Astrocyte (in vitro differentiated cells and primary cell): ENCODE data around the gene NUDT16L1. TPM values are rescaled to one million over a fixed set of nuclear protein-coding genes. Genes with fewer than 3 reads are reported as not detected.

ENCODE experiments used
- DNase-seq: peaks from one replicate; pipeline ENCODE4 v3.0.0-alpha.2; 2010; ENCODE audit warnings: low read depth
- FAIRE-seq: peaks from 2 replicates; lab custom pipeline; 2011; peaks lifted over from hg19 to GRCh38; lab: Jason Lieb, UNC
- H2AFZ ChIP-seq: 2 replicates; pipeline ENCODE4 v1.6.0; 2012; ENCODE audit warnings: low read depth, low read length, inconsistent platforms
- H3K27ac ChIP-seq: 2 replicates; pipeline ENCODE4 v1.5.1; 2011; ENCODE audit warnings: low read depth, low read length, inconsistent platforms
- H3K27me3 ChIP-seq: 2 replicates; pipeline ENCODE4 v1.6.0; 2011; ENCODE audit warnings: low read length, inconsistent platforms; ENCODE audit not compliant: insufficient read depth
- H3K36me3 ChIP-seq: 2 replicates; pipeline ENCODE4 v1.5.1; 2011; ENCODE audit warnings: low read length, inconsistent platforms; ENCODE audit not compliant: insufficient read depth
- H3K4me1 ChIP-seq: 2 replicates; pipeline ENCODE4 v1.5.1; 2011; ENCODE audit warnings: low read length, inconsistent platforms; ENCODE audit not compliant: insufficient read depth
- H3K4me2 ChIP-seq: 2 replicates; pipeline ENCODE4 v1.6.0; 2012; ENCODE audit warnings: low read length, inconsistent platforms
- H3K4me3 ChIP-seq: 2 replicates; pipeline ENCODE4 v1.5.1; 2011; ENCODE audit warnings: low read depth, mild to moderate bottlenecking, low read length, inconsistent platforms; ENCODE audit not compliant: insufficient read depth
- H3K79me2 ChIP-seq: 2 replicates; pipeline ENCODE4 v1.6.0; 2012; ENCODE audit warnings: mild to moderate bottlenecking, low read length, inconsistent platforms; ENCODE audit not compliant: insufficient read depth
- H3K9ac ChIP-seq: 2 replicates; pipeline ENCODE4 v1.6.0; 2012; ENCODE audit warnings: mild to moderate bottlenecking, low read length, inconsistent platforms
- H3K9me3 ChIP-seq: 2 replicates; pipeline ENCODE4 v1.5.1; 2012; ENCODE audit warnings: low read depth, mild to moderate bottlenecking, low read length, inconsistent platforms; ENCODE audit not compliant: insufficient read depth
- H4K20me1 ChIP-seq: 2 replicates; pipeline ENCODE4 v1.6.0; 2012; ENCODE audit warnings: low read length, inconsistent platforms; ENCODE audit not compliant: insufficient read depth
- H3K27ac Mint-ChIP-seq: one replicate; pipeline ENCODE4 v1.8.0; 2021; ENCODE audit warnings: mild to moderate bottlenecking, mixed read lengths; ENCODE audit not compliant: unreplicated experiment
- H3K27me3 Mint-ChIP-seq: one replicate; pipeline ENCODE4 v1.8.0; 2021; ENCODE audit warnings: low read depth, mixed read lengths; ENCODE audit not compliant: unreplicated experiment
- H3K36me3 Mint-ChIP-seq: one replicate; pipeline ENCODE4 v1.8.0; 2021; ENCODE audit warnings: low read depth, mixed read lengths; ENCODE audit not compliant: unreplicated experiment
- H3K4me1 Mint-ChIP-seq: one replicate; pipeline ENCODE4 v1.8.0; 2021; ENCODE audit warnings: low read depth, mixed read lengths; ENCODE audit not compliant: unreplicated experiment
- H3K4me3 Mint-ChIP-seq: one replicate; pipeline ENCODE4 v1.8.0; 2021; ENCODE audit warnings: mild to moderate bottlenecking, moderate library complexity, mixed read lengths; ENCODE audit not compliant: unreplicated experiment
- H3K9me3 Mint-ChIP-seq: one replicate; pipeline ENCODE4 v1.8.0; 2021; ENCODE audit warnings: mild to moderate bottlenecking, mixed read lengths; ENCODE audit not compliant: unreplicated experiment
- EZH2 ChIP-seq: IDR thresholded peaks from 2 replicates; pipeline ENCODE4 v1.6.1; 2012; ENCODE audit warnings: mild to moderate bottlenecking, low read length, inconsistent platforms; ENCODE audit not compliant: insufficient read depth
- total RNA-seq: library from RNA; stranded (reverse); gene quantifications from 2 replicates; pipeline ENCODE4 v1.2.1, GENCODE V29; 2021
- TF ChIP-seq, protein P1 (sequence below): IDR thresholded peaks from 2 replicates; pipeline ENCODE4 v1.5.1; 2011; ENCODE audit warnings: low read depth, mild to moderate bottlenecking, inconsistent platforms, low read length, moderate library complexity; ENCODE audit not compliant: insufficient read depth

The NUDT16L1 gene
- total RNA-seq, 1 donor from 2014 or later: 42.2 TPM

- Histone ChIP-seq H2AFZ (no peak overlapping the region), H3K4me3 (no peak overlapping the region), H3K9me3 (no peaks in the 10 kb centered on the region), H3K27me3 (no peaks in the 10 kb centered on the region), H3K36me3 (peaks cover 6% of the 10 kb centered on the region), H3K4me2 (no peak overlapping the region), H3K4me1 (peaks cover 25% of the 10 kb centered on the region), H4K20me1 (peaks cover 63% of the 10 kb centered on the region), H3K79me2 (peaks cover 17% of the 10 kb centered on the region), H3K9ac (no peak overlapping the region), H3K27ac (no peak overlapping the region)
- TF ChIP-seq, protein P1, sequence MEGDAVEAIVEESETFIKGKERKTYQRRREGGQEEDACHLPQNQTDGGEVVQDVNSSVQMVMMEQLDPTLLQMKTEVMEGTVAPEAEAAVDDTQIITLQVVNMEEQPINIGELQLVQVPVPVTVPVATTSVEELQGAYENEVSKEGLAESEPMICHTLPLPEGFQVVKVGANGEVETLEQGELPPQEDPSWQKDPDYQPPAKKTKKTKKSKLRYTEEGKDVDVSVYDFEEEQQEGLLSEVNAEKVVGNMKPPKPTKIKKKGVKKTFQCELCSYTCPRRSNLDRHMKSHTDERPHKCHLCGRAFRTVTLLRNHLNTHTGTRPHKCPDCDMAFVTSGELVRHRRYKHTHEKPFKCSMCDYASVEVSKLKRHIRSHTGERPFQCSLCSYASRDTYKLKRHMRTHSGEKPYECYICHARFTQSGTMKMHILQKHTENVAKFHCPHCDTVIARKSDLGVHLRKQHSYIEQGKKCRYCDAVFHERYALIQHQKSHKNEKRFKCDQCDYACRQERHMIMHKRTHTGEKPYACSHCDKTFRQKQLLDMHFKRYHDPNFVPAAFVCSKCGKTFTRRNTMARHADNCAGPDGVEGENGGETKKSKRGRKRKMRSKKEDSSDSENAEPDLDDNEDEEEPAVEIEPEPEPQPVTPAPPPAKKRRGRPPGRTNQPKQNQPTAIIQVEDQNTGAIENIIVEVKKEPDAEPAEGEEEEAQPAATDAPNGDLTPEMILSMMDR: no peak
- no peak for TF ChIP-seq EZH2
- Mint-ChIP-seq H3K27me3 (no peaks in the 10 kb centered on the region), H3K4me1 (peaks cover 4% of the 10 kb centered on the region), H3K4me3 (no peak overlapping the region), H3K9me3 (no peaks in the 10 kb centered on the region), H3K27ac (no peak overlapping the region), H3K36me3 (peaks cover 8% of the 10 kb centered on the region)
- FAIRE-seq (no peak), DNase-seq (no peak)
Measured at GRCh38 chr16:4656695-4657686, 36.4 kb upstream of the NUDT16L1 start.

GRCh38 chr16:4659363-4660353 lies 33.7 kb upstream of the NUDT16L1 start:
- peaks cover 33% of the 10 kb centered on the region for H3K4me1 ChIP-seq
- H3K4me3 ChIP-seq: no peak overlapping the region
- TF ChIP-seq, protein P1: no peak
- no peak for TF ChIP-seq EZH2
- H3K27me3 ChIP-seq: no peaks in the 10 kb centered on the region
- Mint-ChIP-seq H3K27ac (no peak overlapping the region), H3K4me1 (peaks cover 18% of the 10 kb centered on the region), H3K4me3 (no peak overlapping the region), H3K36me3 (peaks cover 13% of the 10 kb centered on the region), H3K27me3 (no peaks in the 10 kb centered on the region), H3K9me3 (no peaks in the 10 kb centered on the region)
- H2AFZ ChIP-seq: no peak overlapping the region
- peak overlapping the region; percentile 55 for H3K4me2 ChIP-seq
- peaks cover 2% of the 10 kb centered on the region for H3K36me3 ChIP-seq
- DNase-seq: no peak
- H3K9me3 ChIP-seq: no peaks in the 10 kb centered on the region
- no peak overlapping the region for H3K27ac ChIP-seq
- peaks cover 72% of the 10 kb centered on the region for H4K20me1 ChIP-seq
- H3K9ac ChIP-seq: peak overlapping the region; percentile 5
- no peak for FAIRE-seq
- peaks cover 32% of the 10 kb centered on the region for H3K79me2 ChIP-seq
